Body of pancreas (tissue), 4 donors: ENCODE measurements around the gene RHNO1.

Source experiments
- CTCF ChIP-seq, 7 experiments: fragments of 450-650 bp in 4 of 7; fragments of 200-600 bp in 3 of 7; sonication (generic) in 3 of 7; IDR thresholded peaks; one replicate each; pipeline ENCODE4 v1.5.1; 2016 to 2019; ENCODE audit warnings: antibody characterized with exemption in 7 of 7
- POLR2A ChIP-seq, 3 donors: fragments of 450-650 bp; IDR thresholded peaks; one replicate each; pipeline ENCODE4 v1.6.1; 2016; ENCODE audit warnings: antibody characterized with exemption in 3 of 3, mild to moderate bottlenecking in 2 of 3

- TF ChIP-seq CTCF (IDR thresholded peaks at IDR 0.05) (no peak), POLR2A (IDR thresholded peaks at IDR 0.05) (no peak)
Observed at GRCh38 chr12:2835691-2836403, 41.2 kb upstream of the RHNO1 start.
